ENCODE data around the gene ARF1.
A peak's percentile ranks its signal among the peaks of the same experiment; 100 is the strongest.

ARF1 gene

GRCh38 chr1:228071839-228072657 lies 10.5 kb upstream of the ARF1 start:
- no peak for TF ChIP-seq ZNF274 (IDR thresholded peaks at IDR 0.05; ENCODE audit: low read depth, low read length)
- no peak overlapping the region for H3K4me3 ChIP-seq (ENCODE audit: low read length)

DNA sequence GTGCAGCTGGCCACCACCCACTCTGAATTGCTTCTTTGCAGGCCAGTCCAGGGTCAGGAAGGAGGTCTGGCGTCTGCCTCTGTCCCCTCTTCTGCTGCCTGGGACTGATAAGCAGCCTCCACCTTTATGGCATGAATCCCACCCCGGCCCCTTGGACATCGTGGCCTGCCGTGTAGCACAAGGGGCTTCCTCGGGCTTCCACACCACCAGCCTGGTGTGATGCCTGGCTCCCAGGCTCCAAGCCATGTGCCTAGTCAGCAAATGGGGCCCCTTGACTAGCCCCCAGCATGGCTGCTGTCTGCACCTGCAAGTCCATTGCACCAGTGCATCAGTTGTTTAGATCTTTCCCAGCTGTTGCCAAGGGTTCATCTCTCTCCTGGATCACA lies 9.9 kb upstream of the ARF1 start:
- no peak for TF ChIP-seq ZNF274 (IDR thresholded peaks at IDR 0.05; ENCODE audit: low read depth, low read length)
- H3K4me3 ChIP-seq (ENCODE audit: low read length), result no peak overlapping the region

DNA sequence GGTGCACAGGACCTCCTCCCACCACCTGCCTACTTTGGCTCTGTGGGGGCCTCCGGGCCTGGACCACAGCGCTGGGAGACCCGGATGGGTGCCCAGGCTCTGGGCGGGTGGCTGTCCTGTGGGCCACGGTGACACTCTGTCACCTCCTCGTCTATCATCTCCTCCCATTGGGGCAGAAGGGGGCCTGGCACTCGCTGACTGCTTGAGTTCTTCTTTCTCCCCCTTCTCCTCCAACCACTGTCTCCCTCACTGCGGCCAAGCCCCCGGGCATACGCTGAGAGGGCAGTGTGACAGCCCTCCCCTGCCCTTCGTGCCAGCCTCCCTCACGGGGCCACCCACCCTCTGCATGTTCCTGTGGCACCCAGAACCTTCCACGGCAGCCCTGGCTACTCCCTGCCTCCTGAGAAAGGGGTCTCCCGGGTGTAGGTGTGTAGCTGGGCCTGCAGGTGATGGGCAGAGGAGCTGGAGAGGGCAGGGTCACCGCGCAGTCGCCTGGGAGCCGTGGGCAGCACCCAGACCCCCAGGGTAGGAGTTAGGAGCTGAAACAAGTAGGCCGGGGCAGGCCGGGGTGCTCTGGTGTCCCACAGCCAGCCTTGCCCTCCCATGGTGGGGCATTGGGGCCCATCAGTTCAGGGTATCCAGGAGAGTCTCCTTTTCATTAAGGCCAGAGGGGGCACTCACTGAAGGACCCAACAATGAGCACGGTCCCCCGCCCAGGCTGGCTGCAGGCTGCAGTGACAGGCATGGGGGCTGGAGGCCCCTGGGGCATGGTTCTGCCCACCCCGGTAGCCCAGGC lies 9.2 kb upstream of the ARF1 start:
- no peak for TF ChIP-seq ZNF274 (IDR thresholded peaks at IDR 0.05; ENCODE audit: low read depth, low read length)
- H3K4me3 ChIP-seq (ENCODE audit: low read length), result no peak overlapping the region

- H3K4me3 ChIP-seq (ENCODE audit: low read length), result no peak overlapping the region
- TF ChIP-seq ZNF274 (IDR thresholded peaks at IDR 0.05; ENCODE audit: low read depth, low read length), result no peak
Observed at GRCh38 chr1:228073857-228074545, 8.5 kb upstream of the ARF1 start.

DNA sequence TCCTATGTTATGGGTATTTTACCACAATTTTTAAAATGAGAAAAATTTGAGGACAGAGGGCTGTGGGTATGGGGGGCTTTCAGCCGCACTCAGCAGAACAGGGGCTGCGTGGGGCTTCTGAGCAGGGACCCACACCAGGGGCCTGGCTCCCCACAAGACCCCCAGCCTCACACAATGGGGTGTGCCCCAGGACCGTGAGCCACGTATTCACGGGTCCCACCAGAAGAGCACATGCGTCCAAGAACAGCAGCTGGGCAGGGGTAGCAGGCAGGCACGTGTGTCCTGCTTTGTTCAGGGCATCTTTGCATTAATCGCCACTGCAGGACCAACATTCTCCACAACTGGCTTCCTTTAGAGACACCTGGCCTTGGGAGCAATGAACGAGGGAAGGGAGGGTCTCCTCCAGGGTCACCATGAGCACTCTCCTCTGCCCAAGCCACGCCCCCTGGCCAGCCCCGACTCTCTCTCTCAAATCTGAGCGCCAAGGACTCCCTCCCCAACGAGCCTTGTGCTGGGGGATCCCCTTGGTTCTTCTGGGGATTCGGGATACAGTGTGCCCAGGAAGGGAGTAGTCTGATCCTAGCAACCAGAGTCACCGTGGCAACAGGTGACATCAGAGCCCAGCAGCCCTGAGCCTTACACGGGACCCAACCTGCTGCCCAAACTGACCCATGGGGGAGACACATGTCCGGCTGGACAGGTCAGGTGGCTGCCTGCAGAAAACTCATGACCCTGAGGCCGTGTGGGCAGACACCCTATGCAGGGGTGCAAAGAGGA lies 7.4 kb upstream of the ARF1 start:
- no peak overlapping the region for H3K4me3 ChIP-seq (ENCODE audit: low read length)
- TF ChIP-seq ZNF274 (IDR thresholded peaks at IDR 0.05; ENCODE audit: low read depth, low read length), result no peak

DNA sequence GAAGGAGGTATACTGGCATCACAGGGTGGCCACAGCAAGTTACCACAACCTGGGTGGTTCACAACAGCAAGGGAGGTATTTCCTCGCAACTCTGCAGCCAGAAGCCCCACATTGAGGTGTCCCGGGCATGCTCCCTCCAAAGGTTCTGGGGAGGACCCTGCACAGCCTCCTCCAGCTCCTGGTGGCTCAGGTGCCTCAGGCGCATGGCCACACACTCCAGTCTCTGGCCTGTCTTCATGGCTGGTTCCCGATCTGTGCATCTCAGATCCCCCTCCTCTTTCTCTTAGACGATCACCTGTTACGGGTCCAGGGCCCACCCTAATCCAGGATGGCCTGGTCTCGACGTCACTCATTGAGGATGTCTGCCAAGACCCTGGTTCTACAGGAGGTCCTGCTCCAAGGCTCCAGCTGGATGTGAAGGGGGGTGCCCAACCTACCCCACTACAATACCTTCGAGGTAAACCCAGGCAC lies 6.7 kb upstream of the ARF1 start:
- TF ChIP-seq ZNF274 (IDR thresholded peaks at IDR 0.05; ENCODE audit: low read depth, low read length), result no peak
- no peak overlapping the region for H3K4me3 ChIP-seq (ENCODE audit: low read length)

DNA sequence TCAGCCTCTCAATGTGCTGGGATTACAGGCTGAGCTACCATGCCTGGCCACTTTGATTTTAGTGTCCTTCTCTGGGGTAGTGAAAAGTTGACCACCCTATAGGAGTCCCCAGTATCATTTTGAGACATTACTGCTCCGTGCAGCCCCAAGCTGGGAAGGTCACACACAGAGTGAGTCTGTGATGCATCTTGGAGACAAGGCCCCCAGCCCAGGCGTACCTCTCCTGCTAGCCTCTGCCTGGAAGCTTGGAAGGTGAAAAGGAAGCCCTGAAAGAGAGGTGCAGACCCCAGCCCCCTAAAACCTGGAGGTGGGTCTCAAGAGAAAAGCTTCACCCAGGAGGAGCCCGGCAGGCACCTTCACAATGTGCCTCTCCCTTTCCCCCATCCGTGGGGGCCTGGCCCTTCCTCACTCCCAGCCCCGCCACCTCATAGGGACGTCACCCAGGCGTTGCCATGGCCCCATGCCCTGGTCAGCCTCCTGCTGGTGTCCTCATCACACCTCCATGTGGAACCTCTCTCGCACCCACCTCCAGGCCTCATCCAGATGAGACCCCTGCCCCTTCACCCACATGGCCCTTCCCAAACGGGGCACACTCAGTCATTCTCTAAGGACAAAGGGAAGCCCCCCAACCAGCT lies 5.6 kb upstream of the ARF1 start:
- H3K4me3 ChIP-seq (ENCODE audit: low read length), result no peak overlapping the region
- TF ChIP-seq ZNF274 (IDR thresholded peaks at IDR 0.05; ENCODE audit: low read depth, low read length), result no peak

DNA sequence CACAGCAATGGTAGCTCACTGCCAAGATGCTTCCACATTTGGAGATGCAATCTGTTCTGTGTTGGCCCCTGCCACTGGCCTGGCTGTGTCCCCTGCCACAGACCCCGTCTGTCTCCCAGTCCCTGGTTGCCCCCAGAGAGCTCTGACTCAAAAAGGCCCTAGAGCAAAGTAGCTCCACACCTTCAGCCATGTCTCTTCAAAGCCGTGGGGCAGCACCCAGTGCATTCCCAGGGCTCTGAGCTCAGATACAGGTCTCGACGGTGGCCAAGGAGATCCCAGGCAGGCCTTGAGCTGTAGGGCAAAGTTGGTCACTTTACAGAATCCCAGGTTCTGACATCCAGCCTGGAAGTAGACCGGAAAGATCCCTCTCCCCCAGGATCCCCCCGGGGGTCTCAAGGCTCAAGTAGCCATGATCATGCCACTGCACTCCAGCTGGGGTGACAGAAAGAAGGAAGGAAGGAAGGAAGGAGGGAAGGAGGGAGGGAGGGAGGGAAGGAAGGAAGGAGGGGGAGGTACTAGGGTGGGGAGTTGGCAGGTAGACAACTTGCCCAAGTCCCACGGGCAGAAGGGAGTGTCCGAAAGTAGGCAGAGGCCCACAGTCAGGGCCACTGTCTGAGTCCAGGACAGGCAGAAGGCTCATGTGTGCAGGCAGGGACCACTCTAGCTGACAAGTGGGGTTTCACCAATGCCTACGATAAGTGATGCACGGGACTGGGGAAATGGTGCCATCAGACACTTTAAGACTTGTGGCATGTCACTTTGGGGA lies 4.8 kb upstream of the ARF1 start:
- H3K4me3 ChIP-seq (ENCODE audit: low read length), result no peak overlapping the region
- no peak for TF ChIP-seq ZNF274 (IDR thresholded peaks at IDR 0.05; ENCODE audit: low read depth, low read length)

GRCh38 chr1:228079013-228079412 lies 3.5 kb upstream of the ARF1 start:
- no peak overlapping the region for H3K4me3 ChIP-seq (ENCODE audit: low read length)
- no peak for TF ChIP-seq ZNF274 (IDR thresholded peaks at IDR 0.05; ENCODE audit: low read depth, low read length)

- TF ChIP-seq ZNF274 (IDR thresholded peaks at IDR 0.05; ENCODE audit: low read depth, low read length), result no peak
- H3K4me3 ChIP-seq (ENCODE audit: low read length), result no peak overlapping the region
Observed at GRCh38 chr1:228079601-228080263, 2.8 kb upstream of the ARF1 start.

DNA sequence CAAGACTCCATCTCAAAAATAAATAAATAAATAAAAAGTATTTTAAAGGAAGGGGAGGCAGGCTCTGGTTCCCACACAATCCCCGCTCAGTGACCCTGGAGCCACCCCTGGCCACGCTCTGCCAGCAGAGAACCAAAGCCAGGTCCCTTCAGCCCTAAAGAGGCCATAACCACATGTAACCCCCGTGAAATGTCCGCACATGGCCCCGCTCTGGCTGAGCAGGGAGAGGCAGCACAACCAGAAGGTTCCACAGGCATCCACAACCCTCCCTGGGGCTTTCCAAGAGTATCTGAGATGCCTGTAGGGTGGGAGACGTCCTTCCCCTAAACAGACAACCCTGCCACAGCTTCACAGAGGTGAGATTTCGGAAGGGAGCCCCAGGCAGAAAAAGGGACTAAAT lies 1.4 kb upstream of the ARF1 start:
- TF ChIP-seq ZNF274 (IDR thresholded peaks at IDR 0.05; ENCODE audit: low read depth, low read length), result no peak

DNA sequence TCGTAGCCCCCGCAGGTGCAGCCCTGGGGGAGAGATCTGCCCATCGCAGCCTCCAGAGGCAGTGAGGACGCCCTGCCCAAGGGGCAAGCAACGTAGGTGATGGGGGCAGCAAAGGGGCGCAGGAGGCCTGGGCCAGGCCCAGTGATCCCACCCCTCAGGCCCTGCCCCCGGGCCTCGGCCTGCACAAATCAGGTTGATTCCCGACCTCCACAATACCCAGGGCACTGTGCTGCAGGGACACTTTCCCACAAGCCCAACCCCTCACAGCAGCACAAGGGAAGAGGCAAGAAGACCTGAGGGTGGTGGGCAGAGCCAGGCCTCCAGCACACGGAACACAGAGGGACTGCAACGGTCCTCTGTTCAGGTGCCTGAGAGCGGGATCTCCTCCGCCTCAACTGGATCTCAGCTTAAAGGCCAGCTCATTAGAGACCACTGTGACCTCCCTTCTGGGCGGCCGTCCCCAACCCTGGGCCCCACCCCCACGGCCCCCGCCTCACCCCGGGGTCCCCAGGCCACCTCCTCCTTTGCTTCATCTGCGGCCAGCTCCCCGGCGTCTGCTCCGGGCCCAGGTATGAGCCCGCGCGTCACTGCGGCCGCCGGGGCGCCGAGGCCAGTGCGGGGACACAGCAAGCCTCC lies 812 bp upstream of the ARF1 start:
- no peak for TF ChIP-seq ZNF274 (IDR thresholded peaks at IDR 0.05; ENCODE audit: low read depth, low read length)
- H3K4me3 ChIP-seq (ENCODE audit: low read length), result peak overlapping the region; percentile 80

More for the DNA sequence above, 1.4 kb upstream of the ARF1 start:
- H3K4me3 ChIP-seq (ENCODE audit: low read length), result peak overlapping the region; percentile 80
